ENCODE measurements around the gene TMEM107.

TMEM107 gene

GRCh38 chr17:8137645-8138373 lies 38.4 kb downstream of the TMEM107 start:
- no peak for DNase-seq (ENCODE audit: low spot score in 2 of 2)
- peak overlapping the region; percentile 43 for H3K4me3 ChIP-seq
- H3K36me3 ChIP-seq (replicated peaks): peaks cover 27% of the 10 kb centered on the region
- H3K9me3 ChIP-seq: no peaks in the 10 kb centered on the region
- H3K4me1 ChIP-seq: peaks cover 16% of the 10 kb centered on the region
- in situ Hi-C loops (cut with MboI; ENCODE audit: low sequenced_read_pairs): no loop called here
- no peaks in the 10 kb centered on the region for H3K27me3 ChIP-seq (ENCODE audit: low read depth)

GRCh38 chr17:8133941-8134340 lies 42.2 kb downstream of the TMEM107 start:
- in situ Hi-C loops (cut with MboI; ENCODE audit: low sequenced_read_pairs): no loop called here
- H3K27me3 ChIP-seq (ENCODE audit: low read depth): no peaks in the 10 kb centered on the region
- DNase-seq (ENCODE audit: low spot score in 2 of 2): no peak
- H3K4me3 ChIP-seq: no peak overlapping the region
- peaks cover 16% of the 10 kb centered on the region for H3K4me1 ChIP-seq
- H3K9me3 ChIP-seq: no peaks in the 10 kb centered on the region
- no peaks in the 10 kb centered on the region for H3K36me3 ChIP-seq (replicated peaks)

- in situ Hi-C loops (cut with MboI; ENCODE audit: low sequenced_read_pairs): no loop called here
Measured at GRCh38 chr17:8133399-8133798, 42.8 kb downstream of the TMEM107 start.

GRCh38 chr17:8131844-8132441 lies 44.2 kb downstream of the TMEM107 start:
- DNase-seq (ENCODE audit: low spot score in 2 of 2): no peak
- no peak overlapping the region for H3K4me3 ChIP-seq
- no peaks in the 10 kb centered on the region for H3K9me3 ChIP-seq
- in situ Hi-C loops (cut with MboI; ENCODE audit: low sequenced_read_pairs): no loop called here
- no peaks in the 10 kb centered on the region for H3K27me3 ChIP-seq (ENCODE audit: low read depth)
- H3K36me3 ChIP-seq (replicated peaks): no peaks in the 10 kb centered on the region
- H3K4me1 ChIP-seq: peaks cover 9% of the 10 kb centered on the region

More at GRCh38 chr17:8133399-8133798, 42.8 kb downstream of the TMEM107 start:
- Histone ChIP-seq H3K4me1 (peaks cover 16% of the 10 kb centered on the region), H3K9me3 (no peaks in the 10 kb centered on the region), H3K4me3 (no peak overlapping the region), H3K27me3 (ENCODE audit: low read depth) (no peaks in the 10 kb centered on the region), H3K36me3 (replicated peaks) (no peaks in the 10 kb centered on the region)
- peak in 1 of 2 experiments; percentile 60 for DNase-seq (ENCODE audit: low spot score in 2 of 2)

- Histone ChIP-seq H3K4me1 (peaks cover 17% of the 10 kb centered on the region), H3K27me3 (ENCODE audit: low read depth) (no peaks in the 10 kb centered on the region), H3K9me3 (no peaks in the 10 kb centered on the region), H3K36me3 (replicated peaks) (no peaks in the 10 kb centered on the region), H3K4me3 (no peak overlapping the region)
- in situ Hi-C loops (cut with MboI; ENCODE audit: low sequenced_read_pairs): no loop called here
- no peak for DNase-seq (ENCODE audit: low spot score in 2 of 2)
Measured at GRCh38 chr17:8128125-8128784, 47.9 kb downstream of the TMEM107 start.

GRCh38 chr17:8126491-8127066 lies 49.6 kb downstream of the TMEM107 start:
- no peaks in the 10 kb centered on the region for H3K27me3 ChIP-seq (ENCODE audit: low read depth)

GRCh38 chr17:8125947-8126490 lies 50.2 kb downstream of the TMEM107 start:
- Histone ChIP-seq H3K36me3 (replicated peaks) (no peaks in the 10 kb centered on the region), H3K9me3 (no peaks in the 10 kb centered on the region), H3K4me3 (peak overlapping the region; percentile 61), H3K4me1 (peaks cover 19% of the 10 kb centered on the region), H3K27me3 (ENCODE audit: low read depth) (no peaks in the 10 kb centered on the region)
- DNase-seq (ENCODE audit: low spot score in 2 of 2): peak; percentile 51 to 76
- in situ Hi-C loops (cut with MboI; ENCODE audit: low sequenced_read_pairs): no loop called here

More at GRCh38 chr17:8126491-8127066, 49.6 kb downstream of the TMEM107 start:
- peak; percentile 36 to 82 for DNase-seq (ENCODE audit: low spot score in 2 of 2)
- Histone ChIP-seq H3K9me3 (no peaks in the 10 kb centered on the region), H3K36me3 (replicated peaks) (no peaks in the 10 kb centered on the region), H3K4me1 (peaks cover 17% of the 10 kb centered on the region), H3K4me3 (peak overlapping the region; percentile 61)
- in situ Hi-C loops (cut with MboI; ENCODE audit: low sequenced_read_pairs): no loop called here

- no peaks in the 10 kb centered on the region for H3K36me3 ChIP-seq (replicated peaks)
- peak; percentile 74 to 90 for DNase-seq (ENCODE audit: low spot score in 2 of 2)
- in situ Hi-C loops (cut with MboI; ENCODE audit: low sequenced_read_pairs): no loop called here
- no peaks in the 10 kb centered on the region for H3K27me3 ChIP-seq (ENCODE audit: low read depth)
- peak overlapping the region; percentile 61 for H3K4me3 ChIP-seq
- peaks cover 21% of the 10 kb centered on the region for H3K4me1 ChIP-seq
- H3K9me3 ChIP-seq: no peaks in the 10 kb centered on the region
Measured at GRCh38 chr17:8125154-8125946, 50.8 kb downstream of the TMEM107 start.

- DNase-seq (ENCODE audit: low spot score in 2 of 2): peak; percentile 14 to 28
- H3K4me3 ChIP-seq: peak overlapping the region; percentile 61
- no peaks in the 10 kb centered on the region for H3K9me3 ChIP-seq
- no peaks in the 10 kb centered on the region for H3K27me3 ChIP-seq (ENCODE audit: low read depth)
- in situ Hi-C loops (cut with MboI; ENCODE audit: low sequenced_read_pairs): loop anchor here (5.0 kb wide), 2 partner anchors 63 to 98 kb away; no protein-coding TSS in a partner anchor
- H3K36me3 ChIP-seq (replicated peaks): no peaks in the 10 kb centered on the region
- H3K4me1 ChIP-seq: peaks cover 21% of the 10 kb centered on the region
Measured at GRCh38 chr17:8124350-8125153, 51.6 kb downstream of the TMEM107 start.

GRCh38 chr17:8123695-8124349 lies 52.4 kb downstream of the TMEM107 start, which contains the start of gene HES7:
Gene HES7 (minus strand): TSS chr17:8124106. CDS start chr17:8124084, 22 bp downstream.
- in situ Hi-C loops (cut with MboI; ENCODE audit: low sequenced_read_pairs): loop anchor here (5.0 kb wide), 2 partner anchors 63 to 98 kb away; no protein-coding TSS in a partner anchor
- Histone ChIP-seq H3K4me1 (peaks cover 21% of the 10 kb centered on the region), H3K9me3 (no peaks in the 10 kb centered on the region), H3K36me3 (replicated peaks) (no peaks in the 10 kb centered on the region), H3K27me3 (ENCODE audit: low read depth) (no peaks in the 10 kb centered on the region), H3K4me3 (peak within 1 kb of the TSS; percentile 61)
- DNase-seq (ENCODE audit: low spot score in 2 of 2): peak; percentile 78 to 95

GRCh38 chr17:8122924-8123694 lies 53.1 kb downstream of the TMEM107 start:
- H3K36me3 ChIP-seq (replicated peaks): no peaks in the 10 kb centered on the region
- H3K4me3 ChIP-seq: peak overlapping the region; percentile 61
- peak; percentile 51 to 66 for DNase-seq (ENCODE audit: low spot score in 2 of 2)
- H3K27me3 ChIP-seq (ENCODE audit: low read depth): no peaks in the 10 kb centered on the region
- peaks cover 25% of the 10 kb centered on the region for H3K4me1 ChIP-seq
- in situ Hi-C loops (cut with MboI; ENCODE audit: low sequenced_read_pairs): loop anchor here (5.0 kb wide), 2 partner anchors 64 to 99 kb away; no protein-coding TSS in a partner anchor
- no peaks in the 10 kb centered on the region for H3K9me3 ChIP-seq

Data from HAP-1 (cell line).